ENCODE results near the gene MITF.
"Not testable (repeated sequence)": the region's sequence is repeated elsewhere in the genome, so short reads cannot be mapped to it uniquely, and the experiment has no call there.

MITF gene

DNA sequence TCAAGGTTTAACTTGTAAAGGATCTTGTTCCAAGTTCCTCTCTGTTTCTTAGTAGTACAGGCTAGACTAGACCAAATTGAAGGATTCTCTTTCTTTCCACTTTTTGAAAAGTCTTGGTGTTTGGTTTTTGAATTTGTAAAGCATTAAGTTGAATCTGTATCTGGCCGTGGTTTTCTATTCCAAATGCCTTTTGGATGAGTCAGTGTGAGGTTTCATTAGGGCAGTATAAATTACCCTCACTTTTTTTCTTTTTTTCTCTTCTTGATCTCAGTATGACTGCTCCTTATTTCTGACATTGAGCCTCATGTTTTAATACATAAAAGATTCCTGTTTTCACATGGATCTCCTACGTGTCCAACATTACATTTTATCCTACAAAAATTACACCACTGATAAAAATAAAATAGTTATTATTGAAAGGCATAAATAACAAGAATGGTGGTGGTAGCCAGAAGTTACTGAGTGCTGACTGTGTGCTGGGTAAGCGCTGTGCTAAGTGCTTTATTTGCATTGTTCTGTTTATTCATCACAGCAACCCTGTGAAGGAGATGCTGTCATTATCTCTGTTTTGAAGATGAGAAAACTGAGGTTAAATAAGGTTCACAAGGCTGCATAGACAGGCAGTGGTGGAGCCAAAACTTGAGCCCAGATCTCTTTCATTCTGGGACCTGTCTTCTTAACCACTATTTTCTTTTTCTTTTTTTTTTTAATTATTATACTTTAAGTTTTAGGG lies 48.3 kb downstream of the MITF start:
- DNase-seq (ENCODE audit: low spot score): no peak

DNA sequence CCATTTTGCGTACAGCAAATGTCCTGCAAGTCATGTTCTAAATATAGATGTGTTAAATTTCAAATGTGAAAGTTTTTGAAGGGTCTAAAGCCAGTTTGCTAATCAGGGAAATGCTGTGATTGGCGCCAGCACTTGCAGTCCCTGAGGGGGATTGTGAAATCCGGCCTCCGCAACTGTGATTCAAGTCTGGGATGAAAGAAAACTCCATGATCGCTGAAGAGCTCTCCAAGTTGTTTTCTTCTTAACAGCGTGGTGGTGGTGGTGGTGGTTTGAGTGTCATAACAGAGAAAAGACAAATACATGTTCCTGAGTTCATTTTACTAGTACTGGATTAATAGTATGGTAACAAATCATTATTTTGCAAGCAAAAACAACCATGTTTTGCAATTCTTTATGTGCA lies 51.8 kb downstream of the MITF start:
- no peak for DNase-seq (ENCODE audit: low spot score)

DNA sequence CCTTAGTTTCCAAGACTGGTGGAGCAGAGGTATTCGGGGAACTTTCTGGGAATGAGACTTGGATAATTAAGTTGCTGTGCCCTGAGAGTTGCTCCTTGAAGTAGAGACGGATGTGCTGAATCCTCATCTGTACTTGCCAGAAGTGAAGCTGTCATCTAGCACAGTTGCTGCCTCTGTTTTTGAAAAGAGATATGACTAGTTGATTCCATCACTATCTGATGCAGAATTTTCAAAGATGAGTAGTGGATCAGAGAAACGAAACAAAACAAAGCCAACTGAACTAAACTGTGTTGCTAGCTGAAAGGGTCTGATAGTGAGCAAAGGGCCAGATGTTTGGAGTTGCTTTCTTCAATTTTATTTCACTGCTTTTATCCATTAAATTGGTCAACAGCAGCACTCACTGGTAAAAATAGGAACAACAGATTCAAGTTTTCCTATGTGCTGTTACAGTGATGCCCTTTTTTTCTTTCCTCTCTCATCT lies 52.7 kb downstream of the MITF start:
- no peak for DNase-seq (ENCODE audit: low spot score)

DNA sequence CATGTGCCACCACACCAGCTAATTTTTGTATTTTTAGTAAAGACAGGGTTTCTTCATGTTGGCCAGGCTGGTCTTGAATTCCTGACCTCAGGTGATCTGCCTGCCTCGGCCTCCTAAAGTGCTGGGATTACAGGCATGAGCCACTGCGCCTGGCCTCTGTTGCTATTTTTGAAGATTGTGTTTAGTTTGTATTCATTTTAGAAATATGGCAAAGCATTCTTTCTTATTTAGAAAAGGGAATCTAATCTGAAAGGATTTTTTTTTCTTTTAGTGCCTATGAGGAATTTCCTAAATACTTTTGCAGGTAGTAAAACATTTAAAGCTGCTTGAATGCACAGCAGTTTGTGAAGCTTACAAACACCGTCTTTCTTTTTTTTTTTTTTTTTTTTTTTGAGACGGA lies 56.9 kb downstream of the MITF start:
- DNase-seq (ENCODE audit: low spot score): not testable (repeated sequence)

DNA sequence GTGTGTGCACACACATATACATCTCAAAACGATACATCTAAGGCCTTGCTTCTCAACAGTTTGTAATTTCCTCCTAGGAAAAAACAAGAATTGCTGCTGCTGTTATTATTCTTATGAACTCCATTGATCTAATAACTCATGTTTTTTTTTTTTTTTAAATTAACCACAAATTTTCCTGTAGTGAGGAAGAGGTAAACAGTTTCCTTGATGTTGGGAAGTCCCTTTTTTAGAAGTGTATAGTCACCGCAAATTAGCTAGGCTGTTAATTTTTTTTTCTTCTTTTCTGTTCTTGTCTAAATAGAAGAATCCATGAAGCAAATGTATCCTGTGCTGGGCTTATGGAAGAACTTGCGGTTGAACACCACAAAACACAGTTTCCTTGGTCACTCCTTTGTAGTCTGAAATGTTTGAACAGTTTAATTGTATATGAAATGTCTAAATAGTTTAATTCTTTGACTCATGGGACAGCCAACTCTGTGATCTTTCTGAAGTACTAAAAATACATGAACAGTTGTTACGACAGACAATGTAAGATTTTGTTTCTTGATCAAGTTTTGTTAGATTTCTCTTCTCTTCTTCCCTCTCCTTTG lies 64.5 kb downstream of the MITF start:
- no peak for DNase-seq (ENCODE audit: low spot score)

DNA sequence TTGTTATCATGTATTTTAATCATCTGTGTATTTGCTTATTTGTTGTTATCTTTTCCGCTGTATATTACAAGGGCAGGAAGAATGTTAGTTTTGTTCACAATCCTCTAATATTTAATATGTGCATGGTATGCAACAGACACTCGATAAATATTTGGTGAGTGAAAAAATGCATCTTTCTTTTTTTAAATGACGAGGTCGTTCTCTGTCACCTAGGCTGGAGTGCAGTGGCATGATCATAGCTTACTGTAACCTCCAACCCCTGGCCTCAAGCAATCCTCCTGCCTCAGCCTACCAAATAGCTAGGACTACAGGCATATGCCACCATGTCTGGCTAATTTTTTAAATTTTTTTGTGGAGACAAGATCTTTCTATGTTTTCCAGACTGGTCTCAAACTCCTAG lies 66.2 kb downstream of the MITF start:
- no peak for DNase-seq (ENCODE audit: low spot score)

DNA sequence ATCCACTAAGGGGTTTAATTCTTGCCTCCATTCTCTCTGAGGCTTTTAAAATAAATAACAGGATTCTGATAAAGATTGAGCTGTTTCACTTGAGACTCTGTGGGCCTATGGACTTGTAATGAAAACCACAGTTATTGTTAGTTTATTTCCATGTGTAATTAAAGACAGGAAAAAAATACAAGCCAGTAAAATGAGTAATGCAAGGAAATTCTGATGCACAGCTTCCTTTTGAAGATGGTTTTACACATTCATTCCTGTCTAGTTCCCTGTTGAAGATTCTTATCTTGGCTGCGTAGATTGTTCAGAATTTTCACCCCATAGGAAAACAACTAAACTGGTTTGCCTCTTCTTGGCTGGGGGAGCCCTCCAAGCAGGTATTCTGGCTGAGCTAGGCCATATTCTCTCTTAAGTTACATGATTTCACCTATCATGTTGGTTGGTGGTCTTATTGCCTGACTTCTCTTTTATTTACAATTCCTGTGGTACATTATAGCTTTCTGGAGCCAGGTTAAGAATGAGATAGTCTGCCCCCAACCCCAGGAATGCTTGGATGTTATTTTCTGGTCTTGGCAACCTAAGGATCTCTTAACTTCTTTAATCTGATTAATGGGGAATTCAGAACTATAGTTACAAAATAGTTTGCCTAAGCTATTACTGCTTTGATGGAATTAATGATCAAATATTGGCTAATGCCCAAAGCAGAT lies 67.6 kb downstream of the MITF start:
- DNase-seq (ENCODE audit: low spot score): no peak

DNA sequence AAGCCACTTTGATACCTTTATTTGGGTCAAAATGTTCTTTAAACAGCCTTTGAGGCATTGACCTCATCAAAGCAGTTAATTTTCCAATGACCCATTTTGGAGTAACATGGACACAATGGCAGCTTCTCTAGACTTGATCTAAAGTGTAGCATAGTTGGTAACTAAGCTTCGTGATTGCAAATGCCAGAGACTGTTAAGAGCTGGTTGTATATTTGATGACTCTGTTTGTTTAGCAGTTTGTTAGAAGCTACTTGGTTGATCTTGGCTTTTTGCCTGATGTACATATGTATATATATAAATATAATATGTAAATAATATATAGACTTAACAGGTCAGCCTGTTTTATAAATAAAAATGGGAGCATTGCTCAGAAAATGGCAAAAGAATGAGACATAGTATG lies 68.4 kb downstream of the MITF start:
- no peak for DNase-seq (ENCODE audit: low spot score)

DNA sequence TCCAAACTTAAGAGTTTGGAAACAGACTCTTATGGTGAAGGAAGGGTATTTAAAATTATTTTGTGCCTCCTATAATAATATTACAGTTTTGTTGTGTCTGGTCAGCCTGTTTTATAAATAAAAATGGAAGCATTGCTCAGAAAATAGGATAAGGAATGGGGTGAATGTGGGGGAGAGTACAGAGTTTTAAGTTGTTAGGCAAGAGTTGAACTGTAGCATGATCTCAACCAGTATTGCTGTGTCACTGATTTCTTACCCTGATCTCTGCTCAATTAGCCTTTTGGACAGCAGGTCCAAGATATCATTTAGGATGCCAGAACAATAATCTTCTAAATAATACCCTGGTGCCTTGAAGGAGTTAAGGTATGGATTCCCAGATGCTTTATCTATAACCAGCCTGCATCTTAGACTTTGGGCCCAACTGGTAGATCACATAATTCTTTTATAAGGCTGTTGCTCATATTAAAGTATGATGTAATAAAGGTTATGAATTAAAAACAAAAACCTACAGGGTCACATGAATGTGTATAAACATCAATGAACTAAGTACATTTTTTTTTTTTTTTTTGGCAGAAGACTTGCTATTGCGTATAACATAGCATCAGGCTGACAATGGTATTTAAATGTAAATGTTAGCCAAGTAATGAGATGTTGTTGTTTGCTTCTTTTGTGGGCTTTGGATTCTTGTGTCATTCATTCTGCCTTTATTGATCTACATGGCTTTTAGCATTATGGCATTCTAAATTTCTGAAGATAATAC lies 70.0 kb downstream of the MITF start:
- DNase-seq (ENCODE audit: low spot score): no peak

DNA sequence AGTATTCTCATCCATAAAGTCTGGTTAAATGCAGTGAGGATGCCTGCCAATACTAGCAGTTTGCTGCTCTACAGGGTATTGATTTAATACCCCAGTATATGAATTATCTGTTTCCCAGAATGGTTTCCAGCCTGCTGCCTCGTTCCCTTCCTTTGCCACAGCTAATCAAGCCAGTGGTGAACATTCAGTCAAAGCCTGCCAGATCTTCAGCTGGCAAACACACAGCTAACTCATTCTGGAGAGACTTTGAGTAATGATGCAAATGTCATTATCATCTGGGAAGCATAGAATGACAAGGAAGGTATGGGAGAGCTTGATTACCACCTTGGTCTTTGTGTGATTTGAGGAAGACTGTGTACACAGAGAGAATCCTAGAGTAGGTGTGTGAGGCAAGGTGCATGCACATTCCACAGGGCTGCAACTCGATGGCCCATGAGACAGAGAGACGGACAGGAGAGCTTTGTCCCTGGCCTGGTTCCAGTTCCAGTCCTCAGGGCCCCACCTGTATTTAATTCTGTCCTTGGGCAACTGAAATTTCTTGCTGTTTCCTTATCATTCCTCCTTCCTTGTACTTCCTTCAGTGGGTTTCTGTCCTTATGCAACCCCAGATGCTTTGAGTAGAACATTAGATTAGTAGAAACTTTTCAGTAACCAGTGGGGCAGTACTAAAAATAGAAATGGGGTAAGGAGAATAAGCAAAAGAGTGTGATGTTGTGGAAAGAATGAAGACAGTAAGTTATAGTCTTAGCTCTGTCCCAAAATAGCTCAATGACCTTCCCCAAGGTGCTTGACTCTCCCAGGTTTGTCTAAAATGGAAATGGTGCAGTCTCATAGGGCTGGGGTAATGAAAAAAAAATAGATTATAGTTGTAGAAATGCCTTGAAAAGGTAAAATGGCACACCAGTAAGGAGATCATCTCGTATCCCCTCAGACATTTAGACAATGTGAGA lies 72.5 kb downstream of the MITF start:
- no peak for DNase-seq (ENCODE audit: low spot score)

DNA sequence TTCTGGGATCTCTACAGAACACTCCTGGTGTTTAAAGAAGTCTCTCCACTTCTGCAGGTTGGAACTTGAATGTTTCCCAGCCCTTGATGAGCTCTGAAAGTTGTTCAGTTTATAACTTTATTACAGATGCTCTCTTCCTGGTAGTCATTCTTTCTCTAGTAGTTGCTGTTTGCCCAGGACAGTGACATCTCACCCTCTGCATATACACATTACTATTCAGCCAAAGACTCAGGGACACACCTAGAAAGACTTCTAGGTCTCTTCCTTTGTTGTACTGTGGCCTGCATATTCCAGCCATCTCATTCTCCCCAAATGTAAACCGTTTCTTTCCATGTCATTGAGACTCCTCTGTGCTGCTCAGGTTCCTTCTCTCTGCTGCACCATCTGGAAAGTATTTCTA lies 76.7 kb downstream of the MITF start:
- no peak for DNase-seq (ENCODE audit: low spot score)

DNA sequence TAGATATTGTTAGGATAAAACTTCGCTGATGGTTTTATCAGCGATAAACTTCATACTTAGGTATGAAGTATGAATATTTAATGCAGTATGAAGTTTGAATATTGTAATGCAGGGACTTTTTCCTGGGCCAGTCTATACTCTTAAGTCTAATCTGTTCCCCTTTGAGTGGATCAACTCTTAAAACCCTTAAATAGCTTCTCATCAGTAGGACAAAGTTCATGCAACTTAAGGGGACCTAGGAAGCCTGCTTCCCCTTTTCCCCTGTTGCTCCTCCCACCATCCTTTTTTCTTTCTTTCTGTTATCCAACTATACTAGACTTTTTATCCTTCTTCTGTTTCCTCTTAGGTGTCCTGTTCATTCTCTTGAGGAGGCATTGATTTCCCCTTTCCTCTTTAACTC lies 78.7 kb downstream of the MITF start:
- no peak for DNase-seq (ENCODE audit: low spot score)

DNA sequence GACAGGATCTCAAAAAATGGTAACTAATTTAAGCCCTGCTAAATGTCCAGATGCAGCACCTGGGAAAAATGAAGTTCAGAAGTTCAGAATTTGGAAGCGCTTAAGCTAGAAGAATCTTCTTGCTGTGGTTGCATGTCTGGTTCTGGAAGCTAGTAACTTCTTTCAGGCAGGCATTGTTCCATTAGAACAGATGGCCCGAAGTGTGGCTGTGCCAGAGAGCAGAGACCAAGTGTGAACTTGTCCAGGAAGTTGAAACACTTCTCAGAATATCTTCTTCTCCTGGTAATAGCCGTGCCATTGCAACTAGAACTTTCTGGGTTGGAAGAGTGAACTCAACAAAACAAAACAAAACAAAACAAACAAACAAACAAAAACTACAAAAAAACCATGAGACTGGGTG lies 80.0 kb downstream of the MITF start:
- no peak for DNase-seq (ENCODE audit: low spot score)

DNA sequence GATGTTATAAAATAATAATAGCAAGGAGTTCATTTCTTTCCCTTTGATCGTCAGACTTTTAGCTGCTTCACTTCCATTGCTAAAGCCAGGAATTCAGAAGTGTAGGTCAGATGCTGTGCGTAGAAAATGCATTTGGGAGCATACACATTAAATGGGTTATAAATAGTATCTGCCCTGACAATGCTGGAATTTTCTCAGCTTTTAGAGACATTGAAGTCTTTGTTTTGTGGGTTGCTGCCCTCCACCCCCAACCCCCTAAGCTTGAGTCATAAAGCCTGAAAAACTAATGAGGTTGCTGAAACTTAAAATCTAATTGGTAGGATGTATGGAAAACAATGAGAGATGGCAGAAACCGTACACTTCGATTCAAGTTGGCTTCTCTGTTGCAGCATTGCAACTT lies 81.9 kb downstream of the MITF start:
- no peak for DNase-seq (ENCODE audit: low spot score)

DNA sequence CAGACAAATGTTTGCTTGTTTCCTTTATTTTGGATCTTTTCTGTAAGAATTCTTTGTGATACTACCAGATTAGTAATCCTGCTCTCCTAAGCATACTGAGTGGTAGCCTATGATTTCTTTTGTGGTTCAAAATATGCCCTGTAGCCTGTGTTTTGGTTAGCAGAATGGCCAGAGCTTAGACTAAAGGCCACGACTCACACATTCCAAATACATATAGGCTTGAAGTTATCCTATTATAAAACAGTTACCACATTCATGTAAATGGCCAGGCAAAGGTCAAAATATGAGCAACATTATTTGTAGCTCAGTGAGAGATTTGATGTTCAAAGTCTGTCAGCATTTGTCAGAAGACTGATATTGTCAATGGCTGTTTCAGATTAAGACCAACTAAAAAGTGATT lies 84.5 kb downstream of the MITF start:
- no peak for DNase-seq (ENCODE audit: low spot score)

DNA sequence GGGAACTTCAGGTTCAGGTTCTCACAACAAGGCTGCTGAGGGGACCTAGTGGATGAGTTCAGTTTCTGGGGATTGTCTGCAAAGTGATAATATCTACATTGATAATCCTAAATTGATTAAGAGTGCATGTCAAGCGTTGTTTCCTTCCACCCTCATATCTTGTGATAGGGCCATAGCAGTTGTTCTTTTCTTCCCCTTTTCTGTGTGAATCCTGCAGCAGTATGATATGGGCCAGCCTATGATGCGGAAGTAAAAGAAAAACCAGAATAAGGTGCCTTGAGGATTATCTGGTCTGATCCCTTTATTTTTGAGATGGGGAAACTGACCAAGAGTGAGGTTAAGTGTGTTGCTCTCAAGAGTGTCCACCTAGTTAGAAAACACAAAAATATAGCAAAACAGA lies 86.2 kb downstream of the MITF start:
- no peak for DNase-seq (ENCODE audit: low spot score)

DNA sequence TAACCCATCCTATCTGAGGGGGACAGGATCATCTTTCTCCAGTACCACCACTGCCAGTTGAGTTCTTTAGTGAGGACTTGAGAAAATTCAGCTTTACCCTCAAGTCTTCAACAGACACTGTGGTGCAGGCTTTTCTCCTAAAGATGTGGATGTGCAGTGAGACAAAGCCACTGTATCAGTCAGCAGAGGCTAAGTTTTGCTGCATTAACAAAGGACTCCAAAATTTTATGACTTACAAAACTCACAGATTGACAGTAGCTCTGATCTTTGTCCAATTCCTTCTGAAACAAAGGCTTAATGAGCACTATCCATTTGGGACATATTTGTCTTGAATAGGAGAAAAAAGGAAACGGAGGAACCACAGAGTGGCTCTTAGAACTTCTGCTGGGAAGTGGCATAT lies 87.9 kb downstream of the MITF start:
- DNase-seq (ENCODE audit: low spot score): no peak

DNA sequence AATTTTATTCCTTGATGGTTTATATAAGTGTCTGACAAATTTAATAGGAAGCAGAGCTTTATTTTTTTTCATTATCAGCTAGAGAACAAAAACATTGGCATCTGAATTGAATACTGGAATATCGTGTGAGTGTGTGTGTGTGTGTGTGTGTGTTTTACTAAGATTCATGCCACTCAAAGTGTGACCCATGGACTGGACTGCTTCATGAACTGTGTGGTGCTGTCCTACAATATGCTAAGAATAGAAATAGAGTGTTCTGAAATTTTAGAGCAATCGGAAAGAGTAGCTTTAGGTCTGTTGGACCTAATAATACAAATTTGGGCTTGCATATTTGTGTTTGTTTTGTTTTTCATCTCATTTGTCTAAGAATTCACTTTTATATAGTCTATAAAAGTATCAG lies 89.6 kb downstream of the MITF start:
- DNase-seq (ENCODE audit: low spot score): no peak

DNA sequence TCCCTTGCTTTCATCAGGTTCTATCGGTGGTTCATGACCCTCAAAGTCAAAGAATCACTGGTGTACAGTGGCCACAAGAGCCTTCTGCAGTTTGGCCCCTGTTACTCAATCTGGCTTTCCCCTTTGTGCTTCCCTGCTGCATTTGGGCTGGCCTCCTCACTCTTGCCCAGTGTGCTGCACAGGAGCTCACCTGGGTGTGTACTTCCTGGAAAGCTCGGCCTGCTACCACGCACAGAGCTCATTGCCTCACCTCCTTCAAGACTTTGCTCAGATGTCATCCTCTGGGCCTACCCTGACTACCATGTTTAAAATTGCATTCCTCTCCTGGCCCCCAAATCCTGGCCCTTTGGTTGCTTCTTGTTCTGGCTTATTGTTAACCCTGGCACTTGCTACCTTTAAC lies 90.9 kb downstream of the MITF start:
- DNase-seq (ENCODE audit: low spot score): no peak

DNA sequence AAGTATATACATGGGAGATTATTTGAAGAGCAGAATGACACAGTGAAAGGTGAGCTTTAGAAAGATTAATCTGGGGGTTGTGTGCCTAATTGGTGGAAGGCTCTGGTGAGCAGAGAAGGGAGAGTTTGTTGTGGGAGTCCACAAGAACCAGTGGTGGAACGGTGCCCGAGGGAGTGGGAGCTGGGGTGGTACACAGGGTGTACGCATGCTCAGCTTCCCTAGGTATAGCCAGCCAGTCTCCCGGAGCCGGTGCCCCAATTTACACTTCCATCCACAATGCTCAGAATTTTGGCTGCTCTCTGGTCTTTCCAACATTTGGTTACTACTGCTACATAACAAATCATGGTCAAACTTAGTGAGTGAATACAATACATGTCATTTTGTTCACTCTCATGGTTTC lies 92.5 kb downstream of the MITF start:
- no peak for DNase-seq (ENCODE audit: low spot score)

DNA sequence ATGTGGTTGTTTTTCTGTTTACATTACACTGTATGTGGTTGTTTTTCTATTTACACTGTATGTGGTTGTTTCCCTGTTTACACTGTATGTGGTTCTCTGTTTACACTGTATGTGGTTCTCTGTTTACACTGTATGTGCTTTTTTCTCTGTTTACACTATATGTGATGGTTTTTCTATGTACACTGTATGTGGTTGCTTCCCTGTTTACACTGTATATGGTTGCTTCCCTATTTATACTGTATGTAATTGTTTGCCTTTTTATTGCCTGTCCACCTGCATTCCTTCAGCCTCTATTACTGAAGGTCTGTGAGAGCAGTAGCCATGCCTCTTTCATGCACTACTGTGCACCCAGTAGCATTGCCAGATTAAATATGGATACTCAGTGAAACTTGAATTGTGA lies 94.3 kb downstream of the MITF start:
- DNase-seq (ENCODE audit: low spot score): no peak

DNA sequence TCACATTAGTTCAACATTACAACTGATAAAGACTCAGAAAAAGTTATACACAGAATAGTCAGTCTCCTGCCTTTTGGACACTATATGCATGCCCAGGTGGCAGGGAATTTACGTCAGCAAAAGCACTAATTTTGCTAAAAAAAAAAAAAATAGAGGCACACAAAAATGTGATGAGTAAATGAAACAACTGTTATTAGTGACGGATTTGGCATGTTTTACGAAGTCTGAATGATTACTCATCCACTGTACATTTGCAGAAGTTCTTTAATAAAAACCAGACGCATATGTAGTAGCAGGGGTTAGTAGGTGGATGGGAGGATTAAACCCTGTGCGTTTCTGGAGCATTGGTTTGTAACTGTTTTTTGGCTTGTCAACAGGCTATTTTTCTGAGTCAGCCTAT lies 99.0 kb downstream of the MITF start:
- DNase-seq (ENCODE audit: low spot score): no peak

Measured in activated CD4-positive, alpha-beta T cell treated with anti-CD3 and anti-CD28 coated beads, Interleukin-2, Interleukin-4, amounts not matched to agents 100 ng/mL and 50 ng/mL, durations not matched to agents 16 hours and 8 hours (primary cell).